Hepatocyte (in vitro differentiated cells): ENCODE measurements around the gene ZNF154. TPM values are rescaled to one million over a fixed set of nuclear protein-coding genes. Genes with fewer than 3 reads are reported as not detected.

ENCODE experiments used
- polyA plus RNA-seq: library from polyadenylated mRNA; unstranded; fragments of >200 nt; fragmentation: Nextera tagmentation; extraction: Ambion mirVana; gene quantifications from 2 replicates; pipeline ENCODE4 v1.2.1, GENCODE V29; 2016
- total RNA-seq: library from RNA; depleted of rRNA; stranded (reverse); fragments of >200 nt; gene quantifications from 2 replicates; pipeline ENCODE4 v1.2.3, GENCODE V29; 2014

The ZNF154 gene
- total and polyA plus RNA-seq, 2 experiments from 2014 or later: 3.5 to 11.1 TPM

Other genes with a start within 250 kb of the ZNF154 start
- gene ZNF772, start 231.6 kb downstream of the ZNF154 start, total RNA-seq: 18.5 TPM in 2 replicates
- gene ZNF772, start 231.6 kb downstream of the ZNF154 start, polyA plus RNA-seq: 2.6 and 5.6 TPM in 2 replicates
- 9.4 and 11.4 TPM in 2 replicates for gene ZNF419, start 221.5 kb downstream of the ZNF154 start, total RNA-seq
- gene ZNF419, start 221.5 kb downstream of the ZNF154 start, polyA plus RNA-seq: 9.3 and 9.4 TPM in 2 replicates
- 6.9 and 8.0 TPM in 2 replicates for gene ZNF773, start 209.3 kb downstream of the ZNF154 start, total RNA-seq
- gene ZNF773, start 209.3 kb downstream of the ZNF154 start, polyA plus RNA-seq: 5.0 and 6.6 TPM in 2 replicates
- 4.3 and 6.4 TPM in 2 replicates for gene ZNF549, start 181.8 kb downstream of the ZNF154 start, total RNA-seq
- 3.2 and 3.5 TPM in 2 replicates for gene ZNF549, start 181.8 kb downstream of the ZNF154 start, polyA plus RNA-seq
- 5.7 and 5.9 TPM in 2 replicates for gene ZNF550, start 149.3 kb downstream of the ZNF154 start, total RNA-seq
- gene ZNF550, start 149.3 kb downstream of the ZNF154 start, polyA plus RNA-seq: 5.2 and 6.2 TPM in 2 replicates
- 4.7 and 5.8 TPM in 2 replicates for gene ZNF416, start 130.3 kb downstream of the ZNF154 start, total RNA-seq
- gene ZNF416, start 130.3 kb downstream of the ZNF154 start, polyA plus RNA-seq: 1.9 and 2.5 TPM in 2 replicates
- gene ZIK1, start 125.1 kb downstream of the ZNF154 start, total RNA-seq: 5.1 and 7.1 TPM in 2 replicates
- 3.3 and 3.8 TPM in 2 replicates for gene ZIK1, start 125.1 kb downstream of the ZNF154 start, polyA plus RNA-seq
- 1.3 and 1.8 TPM in 2 replicates for gene ZNF530, start 109.3 kb downstream of the ZNF154 start, total RNA-seq
- 1.3 and 2.8 TPM in 2 replicates for gene ZNF530, start 109.3 kb downstream of the ZNF154 start, polyA plus RNA-seq
- 11.7 and 24.3 TPM in 2 replicates for gene ZNF134, start 95.0 kb downstream of the ZNF154 start, total RNA-seq
- 9.7 and 10.7 TPM in 2 replicates for gene ZNF134, start 95.0 kb downstream of the ZNF154 start, polyA plus RNA-seq
- 9.5 and 17.2 TPM in 2 replicates for gene ZNF211, start 76.0 kb downstream of the ZNF154 start, total RNA-seq
- gene ZNF211, start 76.0 kb downstream of the ZNF154 start, polyA plus RNA-seq: 11.9 and 12.2 TPM in 2 replicates
- 0.12 TPM in 1 of 2 replicates, not detected in the other for gene ZSCAN4, start 40.3 kb downstream of the ZNF154 start, total RNA-seq
- gene ZSCAN4, start 40.3 kb downstream of the ZNF154 start, polyA plus RNA-seq: not detected in 2 replicates
- gene ZNF551, start 27.2 kb downstream of the ZNF154 start, total RNA-seq: 11.6 and 13.2 TPM in 2 replicates
- 2.0 and 2.2 TPM in 2 replicates for gene ZNF551, start 27.2 kb downstream of the ZNF154 start, polyA plus RNA-seq
- 6.7 and 6.8 TPM in 2 replicates for gene ZNF671, start 18.4 kb upstream of the ZNF154 start, total RNA-seq
- gene ZNF671, start 18.4 kb upstream of the ZNF154 start, polyA plus RNA-seq: 3.9 and 6.7 TPM in 2 replicates
- 10.3 and 11.4 TPM in 2 replicates for gene ZNF776, start 37.6 kb upstream of the ZNF154 start, total RNA-seq
- 8.2 and 10.6 TPM in 2 replicates for gene ZNF776, start 37.6 kb upstream of the ZNF154 start, polyA plus RNA-seq
- 11.4 and 22.5 TPM in 2 replicates for gene ZNF586, start 60.5 kb upstream of the ZNF154 start, total RNA-seq
- gene ZNF586, start 60.5 kb upstream of the ZNF154 start, polyA plus RNA-seq: 8.0 and 11.2 TPM in 2 replicates
- gene ZNF552, start 105.7 kb upstream of the ZNF154 start, total RNA-seq: 25.9 and 26.7 TPM in 2 replicates
- gene ZNF552, start 105.7 kb upstream of the ZNF154 start, polyA plus RNA-seq: 12.9 and 13.7 TPM in 2 replicates
- gene ZNF587B, start 121.1 kb upstream of the ZNF154 start, total RNA-seq: 13.9 and 16.8 TPM in 2 replicates
- 1.8 and 6.4 TPM in 2 replicates for gene ZNF587B, start 121.1 kb upstream of the ZNF154 start, polyA plus RNA-seq
- gene ZNF587, start 140.7 kb upstream of the ZNF154 start, total RNA-seq: 36.8 and 60.5 TPM in 2 replicates
- 8.8 and 11.5 TPM in 2 replicates for gene ZNF587, start 140.7 kb upstream of the ZNF154 start, polyA plus RNA-seq
- gene ZNF814, start 179.8 kb upstream of the ZNF154 start, total RNA-seq: 11.4 and 16.1 TPM in 2 replicates
- gene ZNF814, start 179.8 kb upstream of the ZNF154 start, polyA plus RNA-seq: 19.2 and 40.0 TPM in 2 replicates
- 11.4 and 14.3 TPM in 2 replicates for gene ZNF417, start 207.4 kb upstream of the ZNF154 start, total RNA-seq
- gene ZNF417, start 207.4 kb upstream of the ZNF154 start, polyA plus RNA-seq: 3.9 and 6.2 TPM in 2 replicates
- 6.1 and 8.2 TPM in 2 replicates for gene ZNF418, start 226.2 kb upstream of the ZNF154 start, total RNA-seq
- 2.8 and 3.2 TPM in 2 replicates for gene ZNF418, start 226.2 kb upstream of the ZNF154 start, polyA plus RNA-seq
- 5.4 and 8.8 TPM in 2 replicates for gene ZNF256, start 238.5 kb upstream of the ZNF154 start, total RNA-seq
- gene ZNF256, start 238.5 kb upstream of the ZNF154 start, polyA plus RNA-seq: 3.7 and 4.6 TPM in 2 replicates